GM12872 (cell line): ENCODE results near the gene IFITM1.
"Not testable (repeated sequence)": the region's sequence is repeated elsewhere in the genome, so short reads cannot be mapped to it uniquely, and the experiment has no call there.

Experiments
- TF ChIP-seq, protein P1 (sequence below): IDR thresholded peaks from 3 replicates; pipeline ENCODE4 v1.5.1; 2011; ENCODE audit warnings: low read depth, mild to moderate bottlenecking, low read length, moderate library complexity; ENCODE audit not compliant: insufficient read depth

The IFITM1 gene

DNA sequence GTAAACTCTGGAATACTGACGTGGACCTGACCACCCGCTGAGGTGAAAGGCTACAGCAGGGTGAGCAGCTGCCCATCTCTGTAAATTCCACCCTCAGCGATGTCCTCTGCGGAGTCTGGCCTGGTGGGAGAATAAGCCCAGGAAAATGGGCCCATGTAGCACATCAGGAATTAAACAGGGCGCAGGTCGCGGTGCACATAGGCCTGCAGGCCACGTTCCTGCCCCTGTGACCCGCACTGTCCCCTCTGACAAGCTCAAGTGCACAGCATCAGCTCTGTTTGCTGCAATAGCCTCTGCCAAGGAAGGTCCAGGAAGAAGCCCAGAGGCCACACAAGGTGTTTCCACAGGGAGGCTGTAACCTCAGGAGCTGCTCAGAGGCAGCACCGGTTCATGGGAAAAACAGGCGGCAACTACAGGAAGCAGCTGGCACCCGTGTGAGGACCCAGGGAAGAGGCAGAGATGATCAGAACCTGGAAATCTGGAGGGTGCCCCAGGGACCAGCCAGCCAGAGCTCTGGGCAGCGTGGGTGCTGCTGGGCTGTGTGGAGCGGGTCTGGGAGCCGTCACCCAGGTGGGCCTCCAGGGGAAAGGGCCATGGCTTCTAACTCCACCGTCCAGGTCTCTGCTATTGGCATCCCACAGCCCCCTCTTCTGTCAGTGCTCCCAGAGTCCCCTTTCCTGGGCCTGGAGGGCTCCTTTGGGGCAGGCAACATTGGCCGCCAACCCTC, 7.0 kb upstream of the IFITM1 start:
- TF ChIP-seq, protein P1, sequence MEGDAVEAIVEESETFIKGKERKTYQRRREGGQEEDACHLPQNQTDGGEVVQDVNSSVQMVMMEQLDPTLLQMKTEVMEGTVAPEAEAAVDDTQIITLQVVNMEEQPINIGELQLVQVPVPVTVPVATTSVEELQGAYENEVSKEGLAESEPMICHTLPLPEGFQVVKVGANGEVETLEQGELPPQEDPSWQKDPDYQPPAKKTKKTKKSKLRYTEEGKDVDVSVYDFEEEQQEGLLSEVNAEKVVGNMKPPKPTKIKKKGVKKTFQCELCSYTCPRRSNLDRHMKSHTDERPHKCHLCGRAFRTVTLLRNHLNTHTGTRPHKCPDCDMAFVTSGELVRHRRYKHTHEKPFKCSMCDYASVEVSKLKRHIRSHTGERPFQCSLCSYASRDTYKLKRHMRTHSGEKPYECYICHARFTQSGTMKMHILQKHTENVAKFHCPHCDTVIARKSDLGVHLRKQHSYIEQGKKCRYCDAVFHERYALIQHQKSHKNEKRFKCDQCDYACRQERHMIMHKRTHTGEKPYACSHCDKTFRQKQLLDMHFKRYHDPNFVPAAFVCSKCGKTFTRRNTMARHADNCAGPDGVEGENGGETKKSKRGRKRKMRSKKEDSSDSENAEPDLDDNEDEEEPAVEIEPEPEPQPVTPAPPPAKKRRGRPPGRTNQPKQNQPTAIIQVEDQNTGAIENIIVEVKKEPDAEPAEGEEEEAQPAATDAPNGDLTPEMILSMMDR: no peak

DNA sequence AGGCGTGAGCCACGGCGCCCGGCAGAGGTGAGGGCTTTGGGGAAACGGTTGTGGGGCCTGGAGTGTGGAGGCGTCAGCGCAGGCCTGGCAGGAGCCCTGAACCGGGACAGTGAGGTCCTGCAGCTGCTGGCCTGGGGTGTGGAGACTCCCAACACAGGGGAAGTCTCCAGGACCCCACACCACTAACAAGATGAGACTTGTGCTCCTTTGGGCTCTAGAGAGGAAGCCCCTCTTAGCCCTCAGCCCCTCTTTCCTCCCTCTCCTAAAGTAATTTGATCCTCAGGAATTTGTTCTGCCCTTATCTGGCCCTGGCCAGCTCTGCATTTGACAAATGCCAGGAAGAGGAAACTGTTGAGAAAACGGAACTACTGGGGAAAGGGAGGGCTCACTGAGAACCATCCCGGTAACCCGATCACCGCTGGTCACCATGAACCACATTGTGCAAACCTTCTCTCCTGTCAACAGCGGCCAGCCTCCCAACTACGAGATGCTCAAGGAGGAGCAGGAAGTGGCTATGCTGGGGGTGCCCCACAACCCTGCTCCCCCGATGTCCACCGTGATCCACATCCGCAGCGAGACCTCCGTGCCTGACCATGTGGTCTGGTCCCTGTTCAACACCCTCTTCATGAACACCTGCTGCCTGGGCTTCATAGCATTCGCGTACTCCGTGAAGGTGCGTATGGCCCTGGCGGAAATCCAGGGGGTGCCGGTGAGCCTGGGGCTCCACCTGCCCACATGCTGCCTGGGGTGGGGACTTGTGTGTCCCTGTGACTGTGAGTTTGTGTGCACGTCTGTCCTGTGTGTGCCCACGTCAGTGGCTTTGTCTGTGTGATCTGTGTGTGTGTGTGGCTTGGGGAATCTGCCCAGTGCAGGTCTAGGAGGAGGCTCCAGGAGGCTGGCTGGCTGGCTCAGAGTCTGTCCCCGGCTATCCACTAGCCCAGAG, 5.8 kb upstream of the IFITM1 start, which contains the start of gene IFITM2:
Gene IFITM2, plus strand, starts transcription at position 51 of the 943 bp plus-strand sequence. Its CDS starts 377 bp downstream, at position 428.
- TF ChIP-seq, protein P1: not testable (repeated sequence)

DNA sequence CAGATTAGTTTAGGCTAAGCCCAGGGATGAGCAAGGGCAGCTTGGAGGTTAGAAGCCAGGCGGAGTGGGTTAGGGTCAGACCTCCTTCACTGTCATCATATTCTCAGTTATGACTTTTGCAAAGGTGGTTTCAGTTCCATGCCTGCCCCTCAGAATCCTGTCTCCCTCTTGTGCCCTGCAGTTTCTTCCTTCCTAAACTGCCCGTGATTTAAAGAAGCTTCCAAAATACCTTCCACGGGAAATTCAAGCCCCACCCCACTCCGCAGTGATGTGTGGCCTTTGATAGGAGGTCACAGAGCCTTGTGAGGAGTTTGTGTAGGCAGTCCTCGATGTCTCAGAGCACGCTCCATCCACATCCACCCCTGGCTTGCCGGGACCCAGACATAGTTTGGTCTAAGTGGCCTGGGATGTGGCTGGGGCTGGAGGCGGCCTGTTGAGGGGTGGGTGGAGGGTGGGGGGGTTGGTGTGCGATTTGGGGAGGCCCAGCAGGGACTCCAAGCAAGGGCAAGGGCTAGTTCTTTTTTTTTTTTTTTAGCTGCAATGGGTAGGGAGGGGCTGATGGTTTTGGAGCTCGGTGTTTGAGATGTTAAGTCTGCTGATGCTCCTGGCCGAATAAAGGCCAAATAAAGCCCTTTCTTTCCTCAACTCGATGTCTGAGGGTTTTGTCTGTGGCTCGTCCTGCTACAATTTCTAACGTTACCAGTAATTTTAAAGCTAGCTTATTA, 1.6 kb upstream of the IFITM1 start:
- TF ChIP-seq, protein P1: no peak

DNA sequence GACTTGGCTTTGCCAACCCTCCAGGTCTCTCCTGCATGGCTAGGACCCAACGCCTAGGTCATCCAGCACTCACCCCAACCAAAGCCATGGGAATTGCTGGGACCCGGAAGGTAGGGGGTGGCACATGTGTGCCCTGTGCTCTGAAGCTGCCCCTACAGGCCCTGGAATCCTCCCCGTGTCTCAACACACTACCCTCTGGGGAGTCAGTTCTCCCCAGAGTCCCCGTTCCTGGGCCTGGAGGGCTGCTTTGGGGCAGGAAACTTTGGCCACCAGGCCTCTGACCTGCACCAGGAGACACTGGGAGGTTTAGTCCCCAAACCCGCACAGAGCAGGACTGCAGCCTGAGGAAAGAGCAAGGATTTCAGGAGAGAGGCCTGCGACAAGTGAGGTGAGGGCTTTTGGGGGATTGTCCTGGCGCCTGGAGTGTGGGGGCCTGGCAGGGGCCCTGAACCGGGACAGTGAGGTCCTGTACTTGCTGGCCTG, 495 bp upstream of the IFITM1 start:
- TF ChIP-seq, protein P1: no peak

DNA sequence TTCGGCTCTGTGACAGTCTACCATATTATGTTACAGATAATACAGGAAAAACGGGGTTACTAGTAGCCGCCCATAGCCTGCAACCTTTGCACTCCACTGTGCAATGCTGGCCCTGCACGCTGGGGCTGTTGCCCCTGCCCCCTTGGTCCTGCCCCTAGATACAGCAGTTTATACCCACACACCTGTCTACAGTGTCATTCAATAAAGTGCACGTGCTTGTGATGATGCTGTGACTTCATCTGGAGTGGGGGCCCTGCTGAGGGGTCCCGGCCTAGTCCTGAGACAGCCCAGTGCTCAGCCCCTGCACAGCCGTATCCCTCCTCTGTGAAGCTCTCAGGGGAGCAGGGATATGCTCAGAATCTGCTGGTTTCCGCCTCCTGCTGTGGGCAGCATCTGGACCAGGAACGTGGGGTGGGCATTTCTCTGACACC, 1.2 kb downstream of the IFITM1 start:
- TF ChIP-seq, protein P1: no peak

DNA sequence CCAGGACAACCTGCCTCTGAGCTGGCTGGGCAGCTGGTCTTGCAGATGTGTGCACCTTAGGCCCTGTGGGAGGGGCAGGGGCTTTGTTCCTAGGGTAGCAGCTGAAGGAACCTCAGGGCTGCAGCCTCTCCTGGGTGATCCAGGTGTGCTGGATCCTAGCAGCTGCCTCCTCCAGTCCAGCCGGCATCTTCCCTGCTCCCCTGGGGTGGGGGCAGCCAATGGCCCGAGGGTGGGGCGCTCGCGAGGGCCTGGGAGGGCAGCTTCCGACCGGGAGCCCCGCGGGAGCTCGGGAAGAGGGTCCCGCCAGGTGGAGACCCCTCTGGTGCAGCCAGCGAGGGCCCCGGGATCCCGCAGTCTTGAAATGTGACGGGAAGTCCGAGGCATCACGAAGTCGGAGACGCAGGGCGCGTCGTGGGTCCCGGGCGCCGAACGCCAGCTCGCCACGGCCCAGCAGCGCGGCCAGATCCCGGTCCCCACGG, 1.7 kb downstream of the IFITM1 start:
- TF ChIP-seq, protein P1: no peak
